ENCODE data around the gene SRRM2.

The SRRM2 gene

DNA sequence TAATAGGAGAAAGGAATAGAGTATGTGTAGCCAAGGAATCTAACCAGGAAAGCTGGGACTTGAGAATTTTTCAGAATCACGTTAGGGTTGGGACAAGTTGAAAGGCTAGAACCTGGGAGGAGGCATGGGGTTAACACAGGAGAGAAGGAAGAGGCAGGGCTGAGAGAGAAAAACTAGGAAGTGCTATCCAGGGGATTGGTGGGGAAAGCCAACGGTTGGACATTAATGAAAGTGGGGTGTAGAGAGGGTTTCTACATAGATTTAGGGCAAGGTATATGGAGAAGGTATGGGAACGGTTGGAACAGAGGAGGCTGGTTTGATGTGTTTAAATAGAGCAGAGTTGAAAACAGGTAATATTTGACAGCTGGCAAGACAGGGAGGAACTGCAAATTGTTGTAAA lies 2.7 kb downstream of the SRRM2 start:
- Histone ChIP-seq H3K36me3 (ENCODE audit: control insufficient read depth, insufficient read depth, low read length) (peaks cover 30% of the 10 kb centered on the region), H3K4me3 (replicated peaks; ENCODE audit: low read depth, low read length) (peak overlapping the region; percentile 75), H3K27me3 (replicated peaks; ENCODE audit: control insufficient read depth, insufficient read depth, low read length) (no peaks in the 10 kb centered on the region)
- DNase-seq (ENCODE audit: extremely low read depth, insufficient read length) = no peak
- TF ChIP-seq, protein P1, sequence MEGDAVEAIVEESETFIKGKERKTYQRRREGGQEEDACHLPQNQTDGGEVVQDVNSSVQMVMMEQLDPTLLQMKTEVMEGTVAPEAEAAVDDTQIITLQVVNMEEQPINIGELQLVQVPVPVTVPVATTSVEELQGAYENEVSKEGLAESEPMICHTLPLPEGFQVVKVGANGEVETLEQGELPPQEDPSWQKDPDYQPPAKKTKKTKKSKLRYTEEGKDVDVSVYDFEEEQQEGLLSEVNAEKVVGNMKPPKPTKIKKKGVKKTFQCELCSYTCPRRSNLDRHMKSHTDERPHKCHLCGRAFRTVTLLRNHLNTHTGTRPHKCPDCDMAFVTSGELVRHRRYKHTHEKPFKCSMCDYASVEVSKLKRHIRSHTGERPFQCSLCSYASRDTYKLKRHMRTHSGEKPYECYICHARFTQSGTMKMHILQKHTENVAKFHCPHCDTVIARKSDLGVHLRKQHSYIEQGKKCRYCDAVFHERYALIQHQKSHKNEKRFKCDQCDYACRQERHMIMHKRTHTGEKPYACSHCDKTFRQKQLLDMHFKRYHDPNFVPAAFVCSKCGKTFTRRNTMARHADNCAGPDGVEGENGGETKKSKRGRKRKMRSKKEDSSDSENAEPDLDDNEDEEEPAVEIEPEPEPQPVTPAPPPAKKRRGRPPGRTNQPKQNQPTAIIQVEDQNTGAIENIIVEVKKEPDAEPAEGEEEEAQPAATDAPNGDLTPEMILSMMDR (IDR thresholded peaks at IDR 0.05; ENCODE audit: insufficient read depth, low read length, poor library complexity, severe bottlenecking) = no peak

DNA sequence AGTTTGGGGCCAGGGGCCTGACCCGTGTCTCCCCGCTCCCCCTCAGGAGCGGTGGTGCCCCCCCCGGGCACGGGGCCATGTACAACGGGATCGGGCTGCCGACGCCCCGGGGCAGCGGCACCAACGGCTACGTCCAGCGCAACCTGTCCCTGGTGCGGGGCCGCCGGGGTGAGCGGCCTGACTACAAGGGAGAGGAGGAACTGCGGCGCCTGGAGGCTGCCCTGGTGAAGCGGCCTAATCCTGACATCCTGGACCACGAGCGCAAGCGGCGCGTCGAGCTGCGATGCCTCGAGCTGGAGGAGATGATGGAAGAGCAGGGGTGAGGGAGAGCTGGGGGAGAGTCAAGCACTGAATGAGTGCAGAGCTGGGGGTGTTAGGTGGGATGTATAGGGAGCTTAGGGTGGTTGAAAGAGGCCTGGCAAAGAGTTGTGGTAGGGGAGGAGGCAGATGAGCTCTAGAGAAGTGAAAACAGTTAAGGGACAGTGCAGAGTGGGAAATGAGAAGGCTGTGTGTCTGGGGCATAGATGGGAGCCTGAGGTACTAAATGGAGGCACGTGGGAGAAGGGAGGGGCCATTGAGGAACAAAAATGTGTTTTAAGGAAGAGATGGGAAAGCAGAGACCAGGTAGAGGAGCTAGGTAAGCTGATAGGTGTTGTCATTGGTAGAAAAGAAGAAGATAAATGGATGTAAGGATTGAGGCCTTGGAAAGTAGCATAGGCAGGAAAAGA lies 4.0 kb downstream of the SRRM2 start:
- H3K36me3 ChIP-seq (ENCODE audit: control insufficient read depth, insufficient read depth, low read length) = peaks cover 34% of the 10 kb centered on the region
- TF ChIP-seq, protein P1 (IDR thresholded peaks at IDR 0.05; ENCODE audit: insufficient read depth, low read length, poor library complexity, severe bottlenecking) = no peak
- no peak overlapping the region for H3K4me3 ChIP-seq (replicated peaks; ENCODE audit: low read depth, low read length)
- H3K27me3 ChIP-seq (replicated peaks; ENCODE audit: control insufficient read depth, insufficient read depth, low read length) = no peaks in the 10 kb centered on the region
- no peak for DNase-seq (ENCODE audit: extremely low read depth, insufficient read length)

DNA sequence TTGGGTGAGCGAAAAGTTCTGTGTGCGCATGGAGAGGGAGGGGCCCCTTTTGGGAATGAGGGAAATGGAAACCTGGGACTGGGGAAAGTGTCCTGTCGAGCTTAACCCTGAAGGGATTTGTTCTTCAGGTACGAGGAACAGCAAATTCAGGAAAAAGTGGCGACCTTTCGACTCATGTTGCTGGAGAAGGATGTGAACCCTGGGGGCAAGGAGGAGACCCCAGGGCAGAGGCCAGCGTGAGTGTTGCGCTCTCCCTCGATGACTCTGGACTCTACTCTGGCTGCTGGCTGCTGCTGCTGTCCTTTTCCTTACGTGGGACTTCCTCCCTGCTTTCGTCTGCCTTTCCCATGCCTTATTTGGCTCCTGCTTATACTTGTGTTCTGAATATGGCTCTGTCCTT lies 4.9 kb downstream of the SRRM2 start:
- H3K4me3 ChIP-seq (replicated peaks; ENCODE audit: low read depth, low read length) = no peak overlapping the region
- no peak for DNase-seq (ENCODE audit: extremely low read depth, insufficient read length)
- no peaks in the 10 kb centered on the region for H3K27me3 ChIP-seq (replicated peaks; ENCODE audit: control insufficient read depth, insufficient read depth, low read length)
- TF ChIP-seq, protein P1 (IDR thresholded peaks at IDR 0.05; ENCODE audit: insufficient read depth, low read length, poor library complexity, severe bottlenecking) = no peak
- H3K36me3 ChIP-seq (ENCODE audit: control insufficient read depth, insufficient read depth, low read length) = peaks cover 43% of the 10 kb centered on the region

DNA sequence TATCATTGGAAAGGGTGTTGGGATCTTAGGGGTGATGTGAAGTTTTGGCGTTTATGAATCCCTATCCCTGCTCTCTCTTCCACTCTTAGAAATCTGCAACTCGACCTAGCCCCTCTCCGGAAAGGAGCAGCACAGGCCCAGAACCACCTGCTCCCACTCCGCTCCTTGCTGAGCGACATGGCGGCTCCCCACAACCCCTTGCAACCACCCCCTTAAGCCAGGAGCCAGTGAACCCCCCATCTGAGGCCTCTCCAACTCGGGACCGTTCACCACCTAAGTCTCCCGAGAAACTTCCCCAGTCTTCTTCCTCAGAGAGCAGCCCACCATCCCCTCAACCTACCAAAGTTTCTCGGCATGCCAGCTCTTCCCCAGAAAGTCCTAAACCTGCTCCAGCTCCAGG lies 9.0 kb downstream of the SRRM2 start:
- TF ChIP-seq, protein P1 (IDR thresholded peaks at IDR 0.05; ENCODE audit: insufficient read depth, low read length, poor library complexity, severe bottlenecking) = no peak
- no peaks in the 10 kb centered on the region for H3K27me3 ChIP-seq (replicated peaks; ENCODE audit: control insufficient read depth, insufficient read depth, low read length)
- H3K36me3 ChIP-seq (ENCODE audit: control insufficient read depth, insufficient read depth, low read length) = peaks cover 77% of the 10 kb centered on the region
- no peak overlapping the region for H3K4me3 ChIP-seq (replicated peaks; ENCODE audit: low read depth, low read length)
- no peak for DNase-seq (ENCODE audit: extremely low read depth, insufficient read length)

DNA sequence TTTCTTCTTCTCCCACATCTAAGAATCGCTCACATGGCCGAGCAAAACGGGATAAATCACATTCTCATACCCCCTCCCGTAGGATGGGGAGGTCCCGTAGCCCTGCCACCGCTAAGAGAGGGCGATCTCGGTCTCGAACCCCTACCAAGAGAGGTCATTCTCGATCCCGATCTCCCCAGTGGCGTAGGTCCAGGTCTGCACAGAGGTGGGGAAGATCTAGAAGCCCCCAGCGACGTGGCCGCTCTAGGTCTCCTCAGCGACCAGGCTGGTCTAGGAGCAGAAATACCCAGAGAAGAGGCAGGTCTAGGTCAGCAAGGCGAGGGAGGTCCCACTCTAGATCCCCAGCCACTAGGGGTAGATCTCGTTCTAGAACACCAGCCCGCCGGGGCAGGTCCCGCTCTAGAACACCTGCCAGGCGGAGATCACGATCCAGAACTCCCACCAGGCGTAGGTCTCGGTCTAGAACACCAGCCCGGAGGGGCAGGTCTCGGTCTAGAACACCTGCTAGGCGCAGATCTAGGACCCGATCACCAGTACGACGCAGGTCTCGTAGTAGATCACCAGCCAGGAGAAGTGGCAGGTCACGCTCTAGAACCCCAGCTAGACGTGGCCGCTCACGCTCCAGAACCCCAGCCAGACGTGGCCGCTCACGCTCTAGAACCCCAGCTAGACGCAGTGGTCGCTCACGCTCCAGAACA lies 9.6 kb downstream of the SRRM2 start:
- H3K4me3 ChIP-seq (replicated peaks; ENCODE audit: low read depth, low read length) = no peak overlapping the region
- no peak for DNase-seq (ENCODE audit: extremely low read depth, insufficient read length)
- TF ChIP-seq, protein P1 (IDR thresholded peaks at IDR 0.05; ENCODE audit: insufficient read depth, low read length, poor library complexity, severe bottlenecking) = no peak
- peaks cover 80% of the 10 kb centered on the region for H3K36me3 ChIP-seq (ENCODE audit: control insufficient read depth, insufficient read depth, low read length)
- H3K27me3 ChIP-seq (replicated peaks; ENCODE audit: control insufficient read depth, insufficient read depth, low read length) = no peaks in the 10 kb centered on the region

Measured in GM06990 (cell line).